Measurements from ENCODE around the gene AKR1B15. TPM values are rescaled to one million over a fixed set of nuclear protein-coding genes. Genes with fewer than 3 reads are reported as not detected.
"Not testable (repeated sequence)": the region's sequence is repeated elsewhere in the genome, so short reads cannot be mapped to it uniquely, and the experiment has no call there.

The AKR1B15 gene
- total RNA-seq, 2 donors from 2014 or later: 0.52 TPM; not detected in 1

DNA sequence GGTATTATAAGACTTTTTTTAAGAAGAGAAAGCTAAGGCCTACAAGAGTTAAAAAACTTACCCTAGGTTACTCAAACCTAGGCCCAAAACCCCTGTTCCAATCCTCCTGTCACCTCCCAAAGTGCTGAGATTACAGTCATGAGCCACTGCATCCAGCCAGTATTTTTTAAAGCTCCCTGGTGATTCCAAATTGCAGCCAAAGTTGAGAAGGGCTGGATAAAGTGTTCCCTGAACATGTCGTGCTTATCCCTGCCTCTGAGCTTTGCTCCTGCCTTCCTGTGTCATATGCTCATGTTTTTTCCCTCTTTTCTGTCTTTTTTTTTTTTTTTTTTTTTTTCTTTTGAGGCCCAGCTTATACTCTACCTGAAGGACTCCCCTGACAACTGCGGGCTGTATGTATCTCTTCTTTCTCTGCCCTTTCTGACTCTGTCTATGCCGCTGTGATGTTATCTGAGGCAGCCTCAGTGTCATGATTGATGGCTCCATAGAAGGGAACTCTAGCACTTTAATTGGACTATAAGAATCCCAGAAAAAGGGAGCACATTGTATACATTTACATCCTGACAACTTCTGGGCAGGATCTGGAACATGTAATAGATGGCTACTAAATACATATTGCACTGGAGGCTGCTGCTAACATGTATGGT lies 13.5 kb upstream of the AKR1B15 start:
- Histone ChIP-seq H3K36me3 (replicated peaks in 1 of 2; ENCODE audit: insufficient read depth in 1 of 2, low read depth in 2 of 2) (no peaks in the 10 kb centered on the region), H3K4me1 (peaks cover 7% of the 10 kb centered on the region)
- intact Hi-C loops (cut with DNase I): no loop called here

DNA sequence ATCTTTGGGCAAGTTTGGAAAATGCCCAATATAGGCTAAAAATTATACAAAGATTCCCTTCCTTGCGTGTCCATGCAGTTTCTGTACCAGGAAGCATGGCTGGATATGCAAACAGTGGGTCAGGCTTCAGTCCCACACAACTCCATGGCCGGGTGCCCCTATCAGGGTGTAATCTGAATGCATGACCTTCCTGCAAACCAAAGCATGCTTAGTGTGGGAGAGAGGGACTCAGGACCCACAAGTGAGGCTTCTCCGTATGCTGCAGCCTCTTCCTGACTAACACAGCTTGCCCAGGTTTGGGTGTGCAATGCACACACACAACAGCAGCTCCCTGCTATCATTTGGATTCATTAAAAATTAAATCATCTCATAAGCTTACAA lies 13.0 kb upstream of the AKR1B15 start:
- WGBS, 2 donors: 65 to 78% methylated on average over 3 of the region's 3 CpGs
- intact Hi-C loops (cut with DNase I): no loop called here

More for the DNA sequence above, 13.5 kb upstream of the AKR1B15 start:
- H3K27ac ChIP-seq: no peak overlapping the region
- no peak overlapping the region for H3K4me3 ChIP-seq
- no peak for TF ChIP-seq POLR2A (IDR thresholded peaks at IDR 0.05)
- TF ChIP-seq, protein P1, sequence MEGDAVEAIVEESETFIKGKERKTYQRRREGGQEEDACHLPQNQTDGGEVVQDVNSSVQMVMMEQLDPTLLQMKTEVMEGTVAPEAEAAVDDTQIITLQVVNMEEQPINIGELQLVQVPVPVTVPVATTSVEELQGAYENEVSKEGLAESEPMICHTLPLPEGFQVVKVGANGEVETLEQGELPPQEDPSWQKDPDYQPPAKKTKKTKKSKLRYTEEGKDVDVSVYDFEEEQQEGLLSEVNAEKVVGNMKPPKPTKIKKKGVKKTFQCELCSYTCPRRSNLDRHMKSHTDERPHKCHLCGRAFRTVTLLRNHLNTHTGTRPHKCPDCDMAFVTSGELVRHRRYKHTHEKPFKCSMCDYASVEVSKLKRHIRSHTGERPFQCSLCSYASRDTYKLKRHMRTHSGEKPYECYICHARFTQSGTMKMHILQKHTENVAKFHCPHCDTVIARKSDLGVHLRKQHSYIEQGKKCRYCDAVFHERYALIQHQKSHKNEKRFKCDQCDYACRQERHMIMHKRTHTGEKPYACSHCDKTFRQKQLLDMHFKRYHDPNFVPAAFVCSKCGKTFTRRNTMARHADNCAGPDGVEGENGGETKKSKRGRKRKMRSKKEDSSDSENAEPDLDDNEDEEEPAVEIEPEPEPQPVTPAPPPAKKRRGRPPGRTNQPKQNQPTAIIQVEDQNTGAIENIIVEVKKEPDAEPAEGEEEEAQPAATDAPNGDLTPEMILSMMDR (IDR thresholded peaks at IDR 0.05): no peak
- ATAC-seq (no peak), DNase-seq (no peak)
- WGBS, 2 donors: 69 to 70% methylated on average over 3 of the region's 3 CpGs
- no peaks in the 10 kb centered on the region for H3K27me3 ChIP-seq
- no peaks in the 10 kb centered on the region for H3K9me3 ChIP-seq

DNA sequence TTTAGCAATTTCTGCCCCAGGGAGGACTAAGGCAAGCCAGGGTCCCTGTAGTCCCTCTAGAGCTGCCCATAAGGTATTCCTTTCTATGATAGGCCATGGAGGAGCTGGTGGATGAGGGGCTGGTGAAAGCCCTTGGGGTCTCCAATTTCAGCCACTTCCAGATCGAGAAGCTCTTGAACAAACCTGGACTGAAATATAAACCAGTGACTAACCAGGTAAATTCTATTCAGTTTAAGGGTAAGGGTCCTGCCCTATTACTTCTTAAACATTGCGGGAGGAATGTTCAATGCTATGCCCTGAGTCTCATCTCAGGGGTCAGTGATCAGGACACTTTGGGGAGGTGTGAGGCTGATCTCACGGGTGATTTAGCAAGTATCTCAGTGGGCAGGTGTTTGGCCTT lies 12.4 kb upstream of the AKR1B15 start:
- H3K4me3 ChIP-seq: not testable (repeated sequence)

More for the DNA sequence above, 13.0 kb upstream of the AKR1B15 start:
- no peak for TF ChIP-seq POLR2A (IDR thresholded peaks at IDR 0.05)
- TF ChIP-seq, protein P1 (IDR thresholded peaks at IDR 0.05): no peak
- Histone ChIP-seq H3K4me3 (no peak overlapping the region), H3K27me3 (no peaks in the 10 kb centered on the region), H3K36me3 (replicated peaks in 1 of 2; ENCODE audit: insufficient read depth in 1 of 2, low read depth in 2 of 2) (no peaks in the 10 kb centered on the region), H3K27ac (no peak overlapping the region), H3K9me3 (no peaks in the 10 kb centered on the region), H3K4me1 (peaks cover 7% of the 10 kb centered on the region)
- ATAC-seq (no peak), DNase-seq (no peak)

DNA sequence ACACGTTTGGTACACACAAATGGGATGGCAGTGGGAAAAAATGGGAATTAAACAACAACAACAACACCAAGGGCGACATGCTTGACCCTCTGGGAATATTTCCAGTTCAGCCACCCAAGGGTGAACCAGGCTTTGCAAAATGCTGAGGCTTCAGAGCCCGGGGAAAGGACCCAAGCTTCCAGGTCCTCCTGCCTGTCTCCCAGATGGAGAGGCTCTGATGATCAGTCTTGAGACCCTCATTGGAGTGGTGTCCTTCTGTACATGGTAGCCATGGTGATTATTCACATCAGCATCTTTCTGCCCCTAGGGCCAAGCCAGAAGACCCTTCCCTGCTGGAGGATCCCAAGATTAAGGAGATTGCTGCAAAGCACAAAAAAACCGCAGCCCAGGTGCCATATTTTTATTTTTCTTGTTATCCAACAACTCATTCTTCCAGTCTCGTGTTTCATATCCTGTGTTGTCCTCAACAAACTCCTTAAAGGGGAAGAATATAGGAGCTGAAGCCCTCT lies 11.6 kb upstream of the AKR1B15 start:
- H3K4me1 ChIP-seq; intact Hi-C loops (cut with DNase I); H3K9me3 ChIP-seq; H3K27ac ChIP-seq; DNase-seq; H3K4me3 ChIP-seq; ATAC-seq; H3K36me3 ChIP-seq (replicated peaks in 1 of 2; ENCODE audit: insufficient read depth in 1 of 2, low read depth in 2 of 2); H3K27me3 ChIP-seq: not testable (repeated sequence)
- 65 to 69% methylated on average over 5 of the region's 5 CpGs for WGBS, 2 donors

More for the DNA sequence above, 12.4 kb upstream of the AKR1B15 start:
- H3K36me3 ChIP-seq (replicated peaks in 1 of 2; ENCODE audit: insufficient read depth in 1 of 2, low read depth in 2 of 2); ATAC-seq; H3K4me1 ChIP-seq; H3K27ac ChIP-seq; DNase-seq; H3K27me3 ChIP-seq; H3K9me3 ChIP-seq; intact Hi-C loops (cut with DNase I): not testable (repeated sequence)
- 84 to 92% methylated on average over 2 to 3 of the region's 3 CpGs for WGBS, 2 donors

DNA sequence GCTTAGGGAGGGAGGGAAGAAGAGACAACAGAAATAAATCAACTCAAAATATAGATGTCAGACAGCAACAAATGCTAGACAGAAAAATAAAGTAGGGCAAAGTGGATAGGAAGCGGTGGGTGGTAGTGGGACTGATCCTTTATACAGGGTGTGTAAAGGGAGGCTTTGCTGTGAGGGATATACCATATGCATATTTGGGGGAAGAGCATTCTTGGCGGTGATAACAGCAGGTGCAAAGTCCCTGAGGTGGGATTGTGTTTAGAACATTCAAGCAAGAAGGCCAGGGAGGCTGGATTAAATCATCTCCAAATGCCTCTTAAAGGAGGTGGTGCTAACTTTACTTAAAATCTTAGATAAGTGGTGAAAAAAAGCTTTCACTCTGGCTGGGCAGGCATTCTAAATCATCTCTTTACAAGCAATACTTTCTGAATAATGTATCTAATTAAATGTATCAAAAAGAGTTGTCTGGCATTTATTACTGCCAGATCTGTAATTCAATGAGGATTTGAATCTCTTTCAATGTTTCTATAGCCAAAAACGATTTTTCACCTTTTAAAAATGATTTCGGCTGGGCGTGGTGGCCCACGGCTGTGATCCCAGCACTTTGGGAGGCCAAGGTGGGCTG lies 9.4 kb upstream of the AKR1B15 start:
- H3K27ac ChIP-seq: no peak overlapping the region
- DNase-seq: no peak
- H3K4me3 ChIP-seq: no peak overlapping the region
- no peaks in the 10 kb centered on the region for H3K36me3 ChIP-seq (replicated peaks in 1 of 2; ENCODE audit: insufficient read depth in 1 of 2, low read depth in 2 of 2)
- H3K27me3 ChIP-seq: no peaks in the 10 kb centered on the region
- H3K4me1 ChIP-seq: no peaks in the 10 kb centered on the region
- TF ChIP-seq POLR2A (IDR thresholded peaks at IDR 0.05): no peak
- TF ChIP-seq, protein P1 (IDR thresholded peaks at IDR 0.05): no peak
- intact Hi-C loops (cut with DNase I): no loop called here
- no peak for ATAC-seq
- no peaks in the 10 kb centered on the region for H3K9me3 ChIP-seq
- WGBS, 2 donors: 79 to 85% methylated on average over 6 of the region's 6 CpGs

DNA sequence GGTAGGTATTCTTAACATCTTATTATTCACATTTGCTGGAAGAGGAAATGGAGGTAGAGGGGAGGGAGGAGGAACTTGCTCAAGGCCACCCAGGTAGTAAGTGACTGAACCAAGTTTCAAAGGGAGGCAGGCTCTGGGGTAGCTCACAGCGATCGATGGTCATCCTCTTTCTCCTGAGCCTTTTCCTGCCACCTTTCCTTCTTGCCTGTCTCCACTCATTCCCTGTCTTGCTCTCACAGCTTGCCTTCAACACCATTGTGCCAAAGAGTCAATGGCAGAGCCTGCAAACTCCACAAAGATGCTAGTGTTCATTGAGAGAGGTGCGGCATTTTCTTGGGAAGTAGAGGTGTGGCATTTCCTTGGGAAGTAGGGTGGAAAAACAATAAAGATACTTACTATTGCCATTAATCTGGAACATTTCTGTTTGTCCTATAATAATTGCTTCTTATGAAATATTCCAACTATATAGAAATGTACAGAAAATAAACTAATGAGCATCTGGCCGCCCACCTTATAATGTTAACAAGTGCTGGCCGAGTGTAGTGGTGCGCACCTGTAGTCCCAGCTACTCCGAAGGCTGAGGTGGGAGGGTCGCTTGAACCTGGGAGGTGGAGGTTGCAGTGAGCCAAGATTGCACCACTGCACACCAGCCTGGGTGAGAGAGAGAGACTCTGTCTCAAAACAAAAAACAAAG lies 7.3 kb upstream of the AKR1B15 start:
- H3K36me3 ChIP-seq (replicated peaks in 1 of 2; ENCODE audit: insufficient read depth in 1 of 2, low read depth in 2 of 2); intact Hi-C loops (cut with DNase I); DNase-seq; H3K27ac ChIP-seq; H3K9me3 ChIP-seq; H3K4me3 ChIP-seq; H3K4me1 ChIP-seq; ATAC-seq; H3K27me3 ChIP-seq: not testable (repeated sequence)
- WGBS, 2 donors: 78 to 84% methylated on average over 8 of the region's 8 CpGs
